WTC11 (cell line): Measurements from ENCODE around the gene RNF224. TPM values are rescaled to one million over a fixed set of nuclear protein-coding genes. Genes with fewer than 3 reads are reported as not detected.

ENCODE experiments used
- ATAC-seq: fragments of 200-7000 bp; cut with Tn5 transposase; 2 replicates; pipeline ENCODE4 v1.10.0; 2021; ENCODE audit warnings: mild to moderate bottlenecking, moderate library complexity
- CTCF ChIA-PET: fragments of 300-600 bp; sonication (Branson Sonifier 250); formaldehyde crosslinking; loops from one replicate; lab custom pipeline; 2021; ENCODE audit warnings: antibody characterized with exemption; lab: Charles Lee
- POLR2A ChIA-PET: fragments of 350-600 bp; sonication (Branson Sonifier 250); formaldehyde crosslinking; loops from one replicate; lab custom pipeline; 2021; ENCODE audit warnings: antibody characterized with exemption; lab: Charles Lee
- DNase-seq: peaks from one replicate; pipeline ENCODE4 v3.0.0; 2021; ENCODE audit warnings: low spot score
- H3K27ac Mint-ChIP-seq: 2 replicates; pipeline ENCODE4 v1.8.0; 2021; ENCODE audit warnings: mixed read lengths
- H3K27me3 Mint-ChIP-seq: 2 replicates; pipeline ENCODE4 v1.8.0; 2021; ENCODE audit warnings: low read depth, mild to moderate bottlenecking, moderate library complexity, mixed read lengths
- H3K36me3 Mint-ChIP-seq: 2 replicates; pipeline ENCODE4 v1.8.0; 2021; ENCODE audit warnings: mixed read lengths
- H3K4me1 Mint-ChIP-seq: 2 replicates; pipeline ENCODE4 v1.8.0; 2022; ENCODE audit warnings: mixed read lengths
- H3K4me3 Mint-ChIP-seq: 2 replicates; pipeline ENCODE4 v1.8.0; 2021; ENCODE audit warnings: mild to moderate bottlenecking, moderate library complexity, mixed read lengths
- H3K9me3 Mint-ChIP-seq: 2 replicates; pipeline ENCODE4 v1.8.0; 2021; ENCODE audit warnings: mixed read lengths
- CTCF ChIP-seq: fragments of 200-600 bp; IDR thresholded peaks from 2 replicates; pipeline ENCODE4 v1.8.0; 2022; ENCODE audit warnings: antibody characterized with exemption
- E2F1 ChIP-seq: sonication (generic); formaldehyde crosslinking; IDR thresholded peaks from 2 replicates; pipeline ENCODE4 v1.8.0; 2022; ENCODE audit warnings: mild to moderate bottlenecking, missing genetic modification reagents
- E2F5 ChIP-seq: sonication (generic); formaldehyde crosslinking; IDR thresholded peaks from 2 replicates; pipeline ENCODE4 v1.8.1; 2022; ENCODE audit warnings: mild to moderate bottlenecking, moderate library complexity, missing genetic modification reagents
- ERG ChIP-seq: fragments of 250-450 bp; sonication (Bioruptor Pico); IDR thresholded peaks from 2 replicates; pipeline ENCODE4 v1.8.0; 2021; ENCODE audit warnings: mild to moderate bottlenecking
- FOXP1 ChIP-seq: sonication (generic); formaldehyde crosslinking; IDR thresholded peaks from 2 replicates; pipeline ENCODE4 v1.8.0; 2022; ENCODE audit warnings: missing genetic modification reagents, mild to moderate bottlenecking, moderate library complexity, borderline replicate concordance
- IRF1 ChIP-seq: sonication (generic); formaldehyde crosslinking; IDR thresholded peaks from 2 replicates; pipeline ENCODE4 v1.8.0; 2023; ENCODE audit warnings: missing genetic modification reagents
- IRF2 ChIP-seq: sonication (generic); formaldehyde crosslinking; IDR thresholded peaks from 2 replicates; pipeline ENCODE4 v1.8.0; 2022; ENCODE audit warnings: low read depth, missing genetic modification reagents, borderline replicate concordance
- MAX ChIP-seq: sonication (generic); formaldehyde crosslinking; IDR thresholded peaks from 2 replicates; pipeline ENCODE4 v1.8.0; 2022; ENCODE audit warnings: mild to moderate bottlenecking, missing genetic modification reagents
- MXD4 ChIP-seq: fragments of 250-450 bp; sonication (Bioruptor Pico); IDR thresholded peaks from 2 replicates; pipeline ENCODE4 v1.8.0; 2021; ENCODE audit warnings: mild to moderate bottlenecking, moderate library complexity, borderline replicate concordance
- MYBL2 ChIP-seq: sonication (generic); formaldehyde crosslinking; IDR thresholded peaks from 2 replicates; pipeline ENCODE4 v1.8.1; 2023; ENCODE audit warnings: mild to moderate bottlenecking, moderate library complexity, missing genetic modification reagents
- NFYB ChIP-seq: sonication (generic); formaldehyde crosslinking; conservative IDR thresholded peaks from 2 replicates; pipeline ENCODE4 v1.8.0; 2022; ENCODE audit warnings: low read depth, missing genetic modification reagents
- NR3C1 ChIP-seq: sonication (generic); formaldehyde crosslinking; conservative IDR thresholded peaks from 2 replicates; pipeline ENCODE4 v1.8.1; 2023; ENCODE audit warnings: low read depth, mild to moderate bottlenecking, missing genetic modification reagents
- PREB ChIP-seq: sonication (generic); formaldehyde crosslinking; IDR thresholded peaks from 2 replicates; pipeline ENCODE4 v1.8.1; 2022; ENCODE audit warnings: mild to moderate bottlenecking, missing genetic modification reagents, moderate library complexity, borderline replicate concordance
- PRRX2 ChIP-seq: fragments of 250-450 bp; sonication (Bioruptor Pico); IDR thresholded peaks from 2 replicates; pipeline ENCODE4 v1.8.0; 2021; ENCODE audit warnings: mild to moderate bottlenecking
- SMAD3 ChIP-seq: sonication (generic); formaldehyde crosslinking; IDR thresholded peaks from 2 replicates; pipeline ENCODE4 v1.8.0; 2022; ENCODE audit warnings: missing genetic modification reagents, mild to moderate bottlenecking, borderline replicate concordance
- USF2 ChIP-seq: sonication (generic); formaldehyde crosslinking; IDR thresholded peaks from 2 replicates; pipeline ENCODE4 v1.8.1; 2023; ENCODE audit warnings: mild to moderate bottlenecking, missing genetic modification reagents, moderate library complexity
- ZBTB21 ChIP-seq: sonication (generic); formaldehyde crosslinking; IDR thresholded peaks from 2 replicates; pipeline ENCODE4 v1.8.1; 2023; ENCODE audit warnings: mild to moderate bottlenecking, missing genetic modification reagents, borderline replicate concordance
- ZNF121 ChIP-seq: sonication (generic); formaldehyde crosslinking; IDR thresholded peaks from 2 replicates; pipeline ENCODE4 v1.8.0; 2023; ENCODE audit warnings: missing genetic modification reagents
- ZNF416 ChIP-seq: fragments of 250-450 bp; sonication (Bioruptor Pico); IDR thresholded peaks from 2 replicates; pipeline ENCODE4 v1.9.0; 2021; ENCODE audit warnings: mild to moderate bottlenecking, inconsistent platforms
- total RNA-seq: library from RNA; stranded (reverse); gene quantifications from 3 replicates; pipeline ENCODE4 v1.2.3, GENCODE V29; 2021

RNF224 gene
- total RNA-seq, 1 experiment from 2014 or later, result 0.59 TPM

- TF ChIP-seq IRF1, result no peak
- no peak for TF ChIP-seq MYBL2
- TF ChIP-seq MXD4 (CRISPR knock-in tag), result no peak
- TF ChIP-seq ZNF416 (CRISPR knock-in tag), result no peak
- TF ChIP-seq NR3C1, result no peak
- no peak for TF ChIP-seq IRF2 (CRISPR knock-in tag)
- TF ChIP-seq MAX, result no peak
Measured at GRCh38 chr9:137180491-137180890, 46.8 kb upstream of the RNF224 start (continued).

GRCh38 chr9:137181680-137182079, 45.6 kb upstream of the RNF224 start:
- CTCF ChIA-PET, result no interaction called here
- POLR2A ChIA-PET, result no interaction called here
- H3K27me3 Mint-ChIP-seq, result no peaks in the 10 kb centered on the region; the same call in 1 of the 2 replicates
- H3K36me3 Mint-ChIP-seq, result peaks cover 9% of the 10 kb centered on the region
- TF ChIP-seq NFYB (no peak), USF2 (CRISPR knock-in tag) (no peak), ERG (no peak), E2F5 (CRISPR knock-in tag) (no peak), PREB (CRISPR knock-in tag) (no peak), PRRX2 (CRISPR knock-in tag) (no peak), E2F1 (no peak), CTCF (no peak), SMAD3 (CRISPR knock-in tag) (no peak), FOXP1 (CRISPR knock-in tag) (no peak), MYBL2 (no peak), ZBTB21 (CRISPR knock-in tag) (no peak), ZNF121 (CRISPR knock-in tag) (no peak)
- no peak overlapping the region for H3K4me3 Mint-ChIP-seq
- ATAC-seq, result no peak
- DNase-seq, result no peak
- H3K27ac Mint-ChIP-seq, result no peak overlapping the region
- no peaks in the 10 kb centered on the region for H3K9me3 Mint-ChIP-seq
- H3K4me1 Mint-ChIP-seq, result 0 out of 2 replicates have a peak, but pooled peaks cover under 1% of the 10 kb centered on the region
